Testis (tissue), 3 donors: ENCODE data around the gene CYTIP. TPM values are rescaled to one million over a fixed set of nuclear protein-coding genes. Genes with fewer than 3 reads are reported as not detected.
"Not testable (repeated sequence)": the region's sequence is repeated elsewhere in the genome, so short reads cannot be mapped to it uniquely, and the experiment has no call there.

ENCODE experiments used
- DNase-seq: peaks from one replicate; pipeline ENCODE4 v3.0.0-alpha.2; 2019
- H3K27ac ChIP-seq, 2 donors: fragments of 200-600 bp; sonication (generic); one replicate each; pipeline ENCODE4 v1.5.1; 2019
- H3K27me3 ChIP-seq: fragments of 200-600 bp; sonication (generic); one replicate; pipeline ENCODE4 v1.5.1; 2019
- H3K36me3 ChIP-seq: fragments of 200-600 bp; sonication (generic); one replicate; pipeline ENCODE4 v1.5.1; 2017; ENCODE audit warnings: low read depth; ENCODE audit errors: missing control alignments
- H3K4me1 ChIP-seq: fragments of 200-600 bp; sonication (generic); one replicate; pipeline ENCODE4 v1.5.1; 2019
- H3K4me3 ChIP-seq, 2 donors: fragments of 200-600 bp; sonication (generic); one replicate each; pipeline ENCODE4 v1.5.1; 2017 to 2019
- H3K9me3 ChIP-seq: fragments of 200-600 bp; sonication (generic); one replicate; pipeline ENCODE4 v1.5.1; 2017
- CTCF ChIP-seq, 3 experiments: fragments of 450-650 bp in 2 of 3; fragments of 200-600 bp in 1 of 3; sonication (generic) in 1 of 3; IDR thresholded peaks; one replicate each; pipeline ENCODE4 v1.5.1; 2016 to 2019; ENCODE audit warnings: antibody characterized with exemption in 3 of 3, mild to moderate bottlenecking in 2 of 3, moderate library complexity in 1 of 3
- POLR2A ChIP-seq: fragments of 450-650 bp; IDR thresholded peaks from one replicate; pipeline ENCODE4 v1.6.1; 2017; ENCODE audit warnings: antibody characterized with exemption, mild to moderate bottlenecking, moderate library complexity
- WGBS, 2 donors: methylation state at CpG; one replicate each; pipeline ENCODE4 v1.1.5; 2018; 5-methylcytosine and 5-hydroxymethylcytosine counted together
- intact Hi-C: fragments of 100-400 bp; cut with DNase I; formaldehyde crosslinking; loops from one replicate; pipeline ENCODE4 v1.15.1; 2023; ENCODE audit warnings: low total_unique reads
- polyA plus RNA-seq: library from polyadenylated mRNA; stranded (reverse); fragments of 350-450 nt; fragmentation: Illumina TruSeq; extraction: RNeasy Lipid Tissue Mini Kit (QIAGEN cat#74804); gene quantifications from one replicate; pipeline ENCODE4 v1.2.3, GENCODE V29; 2014; ENCODE audit warnings: low read depth, low replicate concordance; ENCODE audit not compliant: insufficient read depth
- total RNA-seq, 2 donors: library from RNA; depleted of rRNA; stranded (reverse); fragments of >200 nt; gene quantifications; one replicate each; pipeline ENCODE4 v1.2.3, GENCODE V29; 2016

Gene CYTIP
- total and polyA plus RNA-seq, 3 donors from 2014 or later: 3.9 to 9.1 (median 8.5) TPM

- TF ChIP-seq POLR2A (no peak), CTCF (IDR thresholded peaks at IDR 0.05) (no peak)
- Histone ChIP-seq H3K4me1 (no peaks in the 10 kb centered on the region), H3K36me3 (no peaks in the 10 kb centered on the region), H3K27me3 (no peaks in the 10 kb centered on the region), H3K4me3 (no peak overlapping the region), H3K27ac (no peak overlapping the region), H3K9me3 (no peaks in the 10 kb centered on the region)
- 77 to 93% methylated on average over 3 of the region's 3 CpGs for WGBS, 2 donors
- intact Hi-C loops: no loop called here
- DNase-seq: no peak
Observed at GRCh38 chr2:157411624-157412336, 32.1 kb downstream of the CYTIP start.

GRCh38 chr2:157405398-157405797, 38.5 kb downstream of the CYTIP start:
- H3K27me3 ChIP-seq, H3K36me3 ChIP-seq, H3K4me1 ChIP-seq, H3K4me3 ChIP-seq, intact Hi-C loops, H3K9me3 ChIP-seq, H3K27ac ChIP-seq, DNase-seq: not testable (repeated sequence)

GRCh38 chr2:157404363-157404762, 39.5 kb downstream of the CYTIP start:
- no peak for DNase-seq
- no peak overlapping the region for H3K4me3 ChIP-seq
- intact Hi-C loops: no loop called here

GRCh38 chr2:157402801-157403485, 40.9 kb downstream of the CYTIP start:
- H3K9me3 ChIP-seq, H3K4me1 ChIP-seq: not testable (repeated sequence)
- WGBS, 2 donors: 86 to 88% methylated on average over 7 to 15 of the region's 15 CpGs

More at GRCh38 chr2:157404363-157404762, 39.5 kb downstream of the CYTIP start:
- Histone ChIP-seq H3K27ac (no peak overlapping the region), H3K9me3 (no peaks in the 10 kb centered on the region), H3K27me3 (no peaks in the 10 kb centered on the region), H3K4me1 (no peaks in the 10 kb centered on the region), H3K36me3 (no peaks in the 10 kb centered on the region)
- 88 to 89% methylated on average over 2 of the region's 2 CpGs for WGBS, 2 donors
- TF ChIP-seq CTCF (IDR thresholded peaks at IDR 0.05): no peak
- TF ChIP-seq POLR2A: no peak

DNA sequence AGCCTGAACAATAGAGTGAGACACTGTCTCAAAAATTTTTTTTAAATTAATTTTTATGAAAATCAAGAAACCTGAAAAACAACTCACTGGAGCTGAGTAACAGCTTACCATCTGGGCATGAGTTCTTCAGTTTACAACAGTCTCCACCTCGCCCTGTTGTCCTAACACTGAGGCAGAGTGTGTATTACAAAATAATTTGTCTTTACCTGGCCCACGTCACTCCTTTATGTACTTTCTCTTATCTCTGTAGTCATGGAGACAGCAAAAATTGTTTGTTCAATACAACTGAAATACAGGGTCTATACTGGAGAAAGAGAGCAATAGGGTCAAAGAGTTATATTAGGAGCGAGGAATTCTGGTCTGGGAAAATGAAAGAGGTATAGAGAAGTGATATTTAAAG, 48.1 kb downstream of the CYTIP start:
- H3K27me3 ChIP-seq: no peaks in the 10 kb centered on the region
- WGBS, 2 donors: 86 to 89% methylated on average over 3 of the region's 3 CpGs
- intact Hi-C loops: no loop called here
- H3K4me3 ChIP-seq: no peak overlapping the region
- no peak for DNase-seq
- no peak for TF ChIP-seq CTCF (IDR thresholded peaks at IDR 0.05)
- TF ChIP-seq POLR2A: no peak
- no peaks in the 10 kb centered on the region for H3K36me3 ChIP-seq
- no peaks in the 10 kb centered on the region for H3K9me3 ChIP-seq
- no peaks in the 10 kb centered on the region for H3K4me1 ChIP-seq
- H3K27ac ChIP-seq: no peak overlapping the region

More at GRCh38 chr2:157402801-157403485, 40.9 kb downstream of the CYTIP start:
- H3K27me3 ChIP-seq, H3K36me3 ChIP-seq, H3K4me3 ChIP-seq, H3K27ac ChIP-seq, DNase-seq, intact Hi-C loops: not testable (repeated sequence)
